Tongue (tissue), 2 donors: Measurements from ENCODE around the gene DOK4. TPM values are rescaled to one million over a fixed set of nuclear protein-coding genes. Genes with fewer than 3 reads are reported as not detected.
A peak's percentile ranks its signal among the peaks of the same experiment; 100 is the strongest.

Experiments
- DNase-seq: peaks from one replicate; pipeline ENCODE4 v3.0.0-alpha.2; 2015
- total RNA-seq: library from RNA; depleted of rRNA; stranded (reverse); fragments of >200 nt; gene quantifications from one replicate; pipeline ENCODE4 v1.2.3, GENCODE V29; 2014

Gene DOK4
- total RNA-seq: 17.6 TPM

DNA sequence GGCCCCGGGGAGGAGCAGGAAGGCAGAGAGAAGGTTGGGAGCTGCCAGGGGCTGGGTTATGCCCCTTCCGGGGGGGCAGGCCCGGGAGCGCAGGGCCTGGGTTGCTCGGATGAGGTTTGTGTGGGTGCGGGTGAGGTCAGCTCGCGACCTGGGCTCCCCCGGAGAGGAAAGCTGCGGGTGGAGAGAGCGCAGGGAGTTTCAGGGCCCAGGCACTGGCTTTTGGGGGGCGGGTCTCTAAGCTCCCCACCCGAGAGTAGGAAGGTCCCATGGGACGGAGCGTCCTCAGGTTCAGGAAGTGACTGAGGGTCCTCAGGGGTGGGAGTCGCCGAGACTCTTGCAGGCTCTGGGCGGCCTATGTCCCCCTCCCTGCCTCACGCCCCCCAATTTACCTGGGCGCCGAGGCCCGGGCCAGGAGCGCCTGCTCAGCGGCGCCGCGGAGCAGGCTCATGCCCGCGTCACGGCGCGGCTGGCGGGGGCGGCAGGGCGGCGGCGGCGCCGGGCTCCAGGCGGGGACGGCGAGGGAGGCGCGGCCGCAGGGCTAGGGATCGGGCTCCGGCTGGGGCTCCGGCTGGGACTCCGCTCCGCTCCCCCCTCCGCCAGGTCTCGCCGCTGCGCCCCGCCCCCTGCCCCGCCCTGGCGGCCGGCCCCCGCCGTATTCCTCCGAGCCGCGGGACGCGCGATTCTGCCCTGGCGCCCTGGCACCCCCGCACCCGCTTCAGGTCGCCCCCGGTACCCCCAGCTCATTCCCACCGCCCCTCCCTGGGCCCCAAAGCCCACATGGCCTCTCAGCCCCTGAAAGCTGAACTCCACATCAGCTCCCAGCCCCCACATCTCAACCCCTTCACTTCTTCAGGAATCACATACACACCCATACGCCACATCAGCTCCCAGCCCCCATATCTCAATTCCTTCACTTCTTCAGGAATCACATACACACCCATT is at the start of gene DOK4:
Gene DOK4, minus strand, starts transcription at position 578 of the 942 bp plus-strand sequence. CDS start 6,986 bp downstream, outside the sequence.
- DNase-seq: peak; percentile 87

DNA sequence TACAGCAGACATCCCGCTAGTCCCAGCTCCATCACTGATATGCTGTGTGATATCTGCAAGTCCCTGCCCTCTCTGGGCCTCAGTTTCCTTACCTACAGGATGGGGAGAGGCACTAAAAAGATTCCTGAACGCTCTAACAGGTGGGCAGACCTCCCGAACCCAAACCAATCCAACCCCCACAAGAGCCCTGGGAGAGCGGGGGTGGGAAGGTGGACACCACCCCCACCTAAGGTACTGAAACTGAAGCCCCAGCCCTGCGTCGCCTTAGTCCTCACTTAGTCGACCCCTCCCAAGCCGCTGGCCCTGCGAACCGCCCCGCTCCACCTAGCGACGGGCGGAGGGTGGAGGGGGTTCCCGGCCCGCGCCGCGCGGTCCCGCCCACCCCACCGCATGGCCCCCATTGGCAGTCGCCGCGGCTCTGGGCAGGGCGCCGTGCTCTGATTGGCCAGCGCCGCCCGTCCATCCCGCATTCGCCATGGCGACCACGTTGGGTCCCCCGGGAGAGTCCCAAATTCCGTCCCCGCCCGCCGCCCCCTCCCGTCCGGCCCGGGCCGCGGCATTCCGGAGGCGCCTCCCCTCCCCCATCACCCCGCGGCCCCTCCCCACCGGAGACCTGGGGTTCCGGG is 49.5 kb upstream of the DOK4 start:
- peak; percentile 96 for DNase-seq

DNA sequence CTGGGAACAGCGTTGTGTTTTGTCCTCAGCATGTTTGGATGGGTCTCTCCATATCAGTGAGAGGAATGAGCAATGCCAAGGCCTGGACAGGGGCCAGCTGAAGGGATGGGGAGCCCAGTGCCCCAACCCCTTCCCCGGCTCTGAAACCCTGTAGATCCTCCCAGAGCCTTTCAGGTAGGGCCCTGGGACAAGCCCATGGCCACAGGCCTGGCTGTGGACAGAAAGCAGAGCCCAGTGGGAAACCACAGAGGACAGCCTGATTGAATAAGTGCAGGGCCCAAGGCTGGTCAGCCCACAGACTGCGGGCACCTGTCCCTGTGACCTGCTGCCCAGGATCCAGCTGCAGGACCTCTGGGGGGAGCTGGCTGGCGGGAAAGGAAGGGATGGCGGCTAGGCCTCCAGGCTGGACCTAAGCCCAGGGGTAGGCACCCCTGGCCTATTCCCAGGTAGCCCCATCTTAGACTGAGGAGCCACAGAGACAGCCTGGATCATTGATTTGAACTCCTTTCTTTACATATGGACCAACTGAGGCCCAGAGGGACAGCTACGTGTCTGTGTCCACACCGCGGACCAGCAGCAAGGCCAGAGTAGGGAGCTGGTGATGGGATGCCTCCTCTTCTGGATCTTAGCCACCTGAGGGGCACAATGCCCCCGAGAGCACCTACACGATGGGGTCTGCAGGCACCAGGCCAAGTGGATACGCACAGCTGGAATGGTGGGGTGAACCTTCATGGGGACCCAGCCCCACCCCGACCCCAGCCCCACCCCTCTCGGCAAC is 48.8 kb upstream of the DOK4 start:
- no peak for DNase-seq

- DNase-seq: no peak
Measured at GRCh38 chr16:57534337-57534880, 48.1 kb upstream of the DOK4 start.

DNA sequence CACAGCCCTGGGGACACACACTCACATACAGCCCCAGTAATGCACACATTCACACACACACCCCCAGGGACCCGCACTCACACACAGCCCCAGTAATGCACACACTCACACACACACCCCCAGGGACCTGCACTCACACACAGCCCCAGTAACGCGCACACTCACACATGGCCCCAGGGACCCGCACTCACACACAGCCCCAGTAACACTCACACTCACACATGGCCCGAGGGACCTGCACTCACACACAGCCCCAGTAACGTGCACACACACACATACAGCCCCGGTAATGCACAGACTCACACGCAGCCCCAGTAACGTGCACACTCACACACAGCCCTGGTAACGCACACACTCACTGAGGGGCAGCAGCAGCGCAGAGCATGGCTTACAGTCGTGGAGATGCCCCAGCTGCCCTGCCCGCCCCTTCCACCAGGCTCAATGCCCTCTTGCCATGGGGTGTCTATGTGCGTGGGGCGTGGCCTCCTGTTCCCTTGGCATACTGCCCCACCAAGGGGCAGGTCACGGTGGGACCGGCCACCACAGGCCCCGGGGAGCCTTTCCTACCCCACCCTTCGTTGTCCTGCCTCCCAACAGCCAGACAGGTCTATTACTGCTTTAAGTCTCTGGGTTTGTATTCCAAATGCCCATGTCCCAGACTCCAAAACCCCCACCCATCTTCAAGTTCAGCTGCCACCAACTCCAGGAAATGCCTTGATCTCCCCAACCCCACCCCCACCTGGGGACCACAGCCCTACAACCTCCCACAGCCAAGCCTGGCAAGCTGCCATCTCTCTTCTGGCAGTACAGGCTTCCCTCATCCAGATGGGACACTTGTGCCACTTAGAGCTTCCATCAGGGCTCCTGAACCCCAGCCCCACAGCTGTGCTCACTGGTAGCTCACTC is 47.4 kb upstream of the DOK4 start:
- peak; percentile 69 for DNase-seq

GRCh38 chr16:57532266-57532625 is 46.0 kb upstream of the DOK4 start:
- DNase-seq: no peak

GRCh38 chr16:57531635-57532265 is 45.5 kb upstream of the DOK4 start:
- no peak for DNase-seq

GRCh38 chr16:57531253-57531575 is 44.9 kb upstream of the DOK4 start:
- no peak for DNase-seq

DNA sequence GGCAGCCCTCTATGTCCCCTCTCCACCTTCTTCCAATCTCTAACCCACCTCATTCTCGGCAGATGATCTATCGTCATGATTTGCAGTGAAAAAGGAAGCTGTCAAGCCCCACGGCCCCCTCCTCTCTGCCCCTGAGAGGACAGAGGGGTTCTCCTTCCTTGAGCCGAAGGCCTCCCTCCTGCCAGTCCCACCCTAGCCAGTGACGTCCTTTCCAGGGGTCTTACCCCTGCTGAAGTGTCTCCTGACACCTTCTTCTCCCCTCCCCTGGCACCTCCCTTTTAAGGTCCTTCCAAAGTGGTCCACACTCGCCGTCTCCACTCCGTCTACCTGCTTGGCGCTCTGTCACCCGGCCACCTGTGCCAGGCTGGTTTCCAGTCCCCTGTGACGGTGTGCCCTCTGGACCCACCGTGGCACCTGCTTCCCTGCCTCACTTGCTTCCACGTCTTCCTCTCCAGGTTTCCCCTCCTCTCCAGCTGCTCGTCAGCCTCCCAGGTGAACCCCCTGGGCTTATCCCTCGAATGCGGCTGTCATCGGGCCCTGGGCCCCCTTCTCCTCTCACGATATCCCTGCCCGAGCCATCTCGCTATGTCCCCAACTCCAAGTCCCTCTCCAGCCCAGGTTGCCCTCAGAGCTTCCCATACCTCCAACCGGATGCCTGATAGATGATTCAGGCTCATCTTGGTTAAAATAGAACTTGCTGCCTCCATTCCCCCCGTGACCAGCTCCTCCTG is 44.4 kb upstream of the DOK4 start:
- no peak for DNase-seq

DNA sequence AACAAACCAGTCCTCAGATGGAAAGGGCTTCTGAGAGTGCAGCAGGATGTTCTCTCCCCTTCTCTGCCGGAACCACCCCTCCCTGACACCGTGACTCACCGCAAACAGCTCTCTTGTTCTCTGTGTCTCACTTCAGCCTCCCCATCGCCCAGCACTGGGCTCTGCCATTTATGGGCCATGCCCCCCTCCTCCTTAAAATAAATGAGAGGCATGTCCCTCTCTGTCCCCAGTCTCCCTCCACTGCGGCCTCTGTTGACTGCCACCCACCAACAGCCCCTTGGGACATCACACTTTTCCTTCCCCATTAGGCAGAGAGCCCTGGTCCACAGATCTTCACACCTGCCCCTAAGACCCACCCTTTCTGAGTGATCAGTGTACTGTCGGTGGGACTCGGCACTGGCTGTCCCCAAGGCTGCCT is 43.8 kb upstream of the DOK4 start:
- peak; percentile 42 for DNase-seq

DNA sequence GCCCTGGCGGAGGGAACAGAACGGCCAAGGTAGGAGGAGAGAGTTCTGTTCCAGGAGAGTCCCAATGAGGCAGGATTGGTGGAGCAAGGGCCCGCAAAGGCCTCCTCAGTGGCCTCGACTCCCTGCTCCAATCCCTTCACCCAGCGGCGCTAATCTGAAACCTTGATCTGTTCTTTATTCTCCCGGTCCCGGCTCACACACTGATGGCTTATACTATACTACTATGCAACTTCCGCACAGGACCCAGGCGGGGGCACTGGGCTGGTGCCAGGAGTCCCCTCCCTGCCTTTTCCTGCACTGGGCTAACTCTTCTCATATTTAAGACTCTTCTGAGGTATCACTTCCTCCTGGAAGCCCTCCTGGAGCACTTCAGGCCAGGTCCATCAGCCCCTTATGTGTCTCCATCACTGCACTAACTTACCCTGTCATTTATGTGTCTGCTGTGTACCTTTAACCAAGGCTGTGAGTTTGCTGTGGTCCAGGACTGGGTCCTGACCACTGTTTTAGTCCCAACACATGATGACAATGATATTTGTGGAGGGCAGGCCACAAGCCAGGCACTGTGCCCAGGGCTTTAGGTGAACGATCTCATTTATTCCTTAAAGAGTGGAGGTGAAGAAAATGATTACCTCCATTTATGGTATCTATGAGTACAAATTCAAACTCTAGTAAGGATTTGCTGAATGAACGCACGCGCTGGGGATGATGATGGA is 43.3 kb upstream of the DOK4 start:
- DNase-seq: no peak

DNA sequence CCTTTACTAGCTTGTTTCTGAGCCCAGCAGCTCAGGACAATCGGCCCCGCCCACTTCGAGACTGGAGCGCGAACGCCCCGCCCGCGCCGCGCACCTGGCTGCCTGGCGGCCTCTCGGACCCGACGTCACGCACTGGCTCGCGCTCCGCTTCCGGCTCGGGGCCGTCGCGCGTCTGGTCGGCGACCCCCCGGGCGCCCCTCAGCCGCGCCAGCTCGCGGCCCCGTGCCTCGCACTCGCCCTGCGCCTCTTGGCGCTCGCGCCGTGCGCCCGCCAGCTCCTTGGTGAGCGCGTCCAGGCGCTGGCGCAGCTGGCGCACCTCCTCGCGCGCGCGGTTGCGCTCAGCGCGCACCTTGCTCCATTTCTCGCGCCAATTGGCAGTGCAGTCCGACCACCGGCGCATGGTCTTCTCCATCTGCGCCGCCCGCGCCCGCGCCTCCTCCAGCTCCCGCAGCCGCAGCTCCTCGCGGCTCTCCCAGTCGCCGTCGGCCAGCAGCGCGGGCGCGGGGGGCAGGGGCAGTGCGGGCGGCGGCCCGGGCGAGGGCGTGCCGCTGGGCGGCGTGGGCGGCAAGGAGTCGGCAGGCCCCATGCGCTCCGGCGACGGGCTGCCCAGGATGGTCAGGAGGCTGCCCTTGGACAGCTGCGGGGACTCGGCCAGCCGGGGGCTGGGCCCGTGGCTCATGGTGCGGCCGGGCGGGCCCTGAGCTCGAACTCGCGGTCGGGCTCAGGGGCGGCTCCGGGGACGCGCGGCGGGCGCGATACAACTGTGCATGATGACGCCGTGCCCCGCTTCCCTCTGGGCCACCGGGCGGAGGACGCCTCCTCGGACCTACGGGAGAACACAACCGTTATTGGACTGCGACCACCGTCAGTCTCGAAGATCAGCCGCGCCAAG is 42.5 kb upstream of the DOK4 start:
- peak; percentile 57 for DNase-seq

DNA sequence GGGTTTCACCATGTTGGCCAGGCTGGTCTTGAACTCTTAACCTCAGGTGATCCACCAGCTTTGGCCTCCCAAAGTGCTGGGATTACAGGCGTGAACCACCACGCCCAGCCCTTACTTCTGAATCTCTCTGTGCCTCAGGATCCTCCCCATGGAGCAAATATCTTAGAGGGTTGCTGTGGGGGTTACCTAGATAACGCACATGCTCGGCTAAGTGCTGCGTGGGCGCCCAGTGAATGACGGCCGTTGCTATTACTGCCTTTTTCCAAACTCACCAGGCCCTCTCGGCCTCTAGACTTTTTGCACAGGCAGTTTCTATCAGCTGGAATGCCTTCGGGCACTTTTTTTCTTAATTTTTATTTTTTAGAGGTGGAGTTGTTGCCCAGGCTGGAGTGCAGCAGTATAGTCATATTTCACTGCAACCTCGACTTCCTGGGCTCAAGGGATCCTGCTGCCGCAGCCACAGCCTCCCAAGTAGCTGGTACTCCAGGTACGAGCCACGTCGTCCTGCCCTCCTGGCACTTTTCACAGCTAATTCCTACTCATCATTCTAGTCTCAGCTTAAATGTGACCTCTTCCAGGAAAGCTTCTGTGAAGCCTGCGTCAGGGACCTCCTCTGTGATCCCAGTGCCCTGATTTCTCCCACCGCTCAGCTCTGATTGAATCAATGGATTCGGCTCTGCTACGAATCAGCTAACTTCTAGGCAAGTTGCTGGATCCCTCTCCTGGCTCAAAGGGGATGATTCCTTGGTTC is 41.5 kb upstream of the DOK4 start:
- no peak for DNase-seq

DNA sequence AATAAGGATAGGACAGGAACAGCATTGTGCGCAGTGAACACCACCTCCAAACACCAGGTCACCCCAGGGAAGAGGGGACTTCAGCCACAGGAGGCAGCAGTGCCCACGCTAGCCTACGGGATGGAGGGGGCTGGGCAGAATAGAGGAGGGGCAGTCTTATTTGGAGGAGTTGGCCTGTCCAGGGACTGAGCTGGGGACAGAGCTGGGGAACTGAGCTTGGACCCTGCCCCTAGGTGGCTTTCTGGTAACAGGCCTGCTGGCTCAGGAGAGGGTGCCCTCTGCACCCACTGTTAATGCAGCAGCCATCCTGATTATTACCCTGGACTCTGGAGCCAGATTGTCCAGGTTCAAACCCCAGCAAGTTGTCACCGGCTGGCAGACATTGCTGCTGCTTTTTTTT is 40.7 kb upstream of the DOK4 start:
- no peak for DNase-seq

DNA sequence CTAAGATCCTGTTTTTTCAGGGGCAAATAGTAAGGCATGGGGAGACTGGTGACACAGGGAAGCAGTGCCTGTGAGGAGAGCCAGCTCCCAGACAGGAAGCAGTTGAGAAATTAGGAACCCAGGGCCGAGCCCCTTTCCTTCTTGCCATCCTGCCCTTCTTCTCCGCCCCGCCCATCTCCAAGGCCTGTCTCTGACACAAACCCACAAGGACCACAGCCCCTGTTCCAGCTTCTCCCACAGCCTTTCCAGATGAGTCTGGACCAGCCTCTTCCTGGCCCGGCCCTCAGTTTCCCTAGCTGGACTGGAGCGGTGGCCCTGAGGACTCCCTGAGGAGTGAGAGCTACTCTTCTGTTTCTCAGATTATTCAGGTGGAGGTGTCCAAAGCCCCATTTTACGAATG is 40.2 kb upstream of the DOK4 start:
- DNase-seq: no peak

- no peak for DNase-seq
Measured at GRCh38 chr16:57525761-57526160, 39.5 kb upstream of the DOK4 start.

DNA sequence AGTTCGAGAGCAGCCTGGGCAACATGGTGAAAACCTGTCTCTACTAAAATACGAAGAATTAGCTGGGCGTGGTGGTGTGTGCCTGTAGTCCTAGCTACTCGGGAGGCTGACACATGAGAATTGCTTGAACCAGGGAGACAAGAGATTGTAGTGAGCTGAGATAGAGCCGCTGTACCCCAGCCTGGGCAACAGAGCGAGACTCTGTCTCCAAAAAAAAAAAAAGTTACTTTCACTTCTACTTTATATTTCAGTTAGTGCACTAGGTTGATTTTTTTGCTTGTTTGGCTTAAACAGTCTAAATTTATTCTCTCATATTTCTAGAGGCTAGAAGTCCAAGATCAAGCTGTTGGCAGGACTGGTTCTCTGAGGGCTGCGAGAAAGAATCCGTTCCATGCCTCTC is 36.7 kb upstream of the DOK4 start:
- DNase-seq: no peak

DNA sequence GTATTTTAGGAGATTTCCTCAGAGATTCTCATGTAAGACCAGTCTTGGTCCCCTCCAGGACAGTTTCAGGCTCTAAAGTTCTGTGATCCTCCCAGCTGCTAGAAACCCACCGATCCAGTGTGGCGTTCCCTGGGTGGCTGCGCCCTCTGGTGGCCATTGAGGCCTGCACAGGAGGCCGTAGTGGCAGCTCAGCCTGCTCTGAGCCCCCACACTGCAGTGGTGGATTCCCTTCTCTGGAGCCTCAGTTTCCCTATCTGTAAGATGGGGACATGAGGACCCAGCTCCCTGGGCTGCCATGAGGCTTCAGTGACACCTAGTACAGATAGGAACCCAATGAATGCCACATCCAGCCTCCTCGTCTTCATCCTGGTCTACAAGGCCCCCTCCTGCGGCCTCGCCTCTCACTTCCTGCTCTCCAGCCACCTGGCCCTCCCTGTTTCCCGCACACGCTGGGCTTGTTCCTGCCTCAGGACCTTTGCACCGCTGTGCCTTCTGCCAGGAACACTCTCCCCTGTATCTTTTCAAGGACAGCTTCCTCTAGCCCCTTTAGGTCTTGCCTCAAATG is 33.6 kb upstream of the DOK4 start:
- DNase-seq: peak; percentile 89
